ENCODE measurements around the gene RARG.
A peak's percentile ranks its signal among the peaks of the same experiment; 100 is the strongest.
"Not testable (repeated sequence)": the region's sequence is repeated elsewhere in the genome, so short reads cannot be mapped to it uniquely, and the experiment has no call there.

Gene RARG

GRCh38 chr12:53190108-53190729 lies 41.8 kb downstream of the RARG start:
- no peak for DNase-seq

GRCh38 chr12:53187145-53187899 lies 44.7 kb downstream of the RARG start:
- no peak for DNase-seq

GRCh38 chr12:53186745-53187144 lies 45.3 kb downstream of the RARG start:
- DNase-seq, result no peak

GRCh38 chr12:53185582-53186153 lies 46.3 kb downstream of the RARG start:
- DNase-seq, result no peak

- no peak for DNase-seq
Observed at GRCh38 chr12:53184828-53185227, 47.2 kb downstream of the RARG start.

GRCh38 chr12:53182903-53183302 lies 49.1 kb downstream of the RARG start:
- DNase-seq, result no peak

GRCh38 chr12:53181935-53182334 lies 50.1 kb downstream of the RARG start:
- DNase-seq, result no peak

- no peak for DNase-seq
Observed at GRCh38 chr12:53180931-53181645, 50.9 kb downstream of the RARG start.

- peak; percentile 96 for DNase-seq
Observed at GRCh38 chr12:53180220-53180930, 51.6 kb downstream of the RARG start, which contains the start of the genes CSAD and ZNF740. Gene CSAD, minus strand, starts transcription at chr12:53180925. Its CDS starts 7,455 bp downstream, at chr12:53173470. Gene ZNF740, plus strand, starts transcription at chr12:53180722. Its CDS starts 1,262 bp downstream, at chr12:53181984.

GRCh38 chr12:53179687-53180219 lies 52.3 kb downstream of the RARG start:
- no peak for DNase-seq

- DNase-seq, result not testable (repeated sequence)
Observed at GRCh38 chr12:53178803-53179202, 53.2 kb downstream of the RARG start.

- DNase-seq, result not testable (repeated sequence)
Observed at GRCh38 chr12:53177447-53177846, 54.6 kb downstream of the RARG start.

GRCh38 chr12:53176750-53177149 lies 55.3 kb downstream of the RARG start:
- DNase-seq, result no peak

- peak; percentile 70 for DNase-seq
Observed at GRCh38 chr12:53174881-53175491, 57.0 kb downstream of the RARG start.

GRCh38 chr12:53173085-53173715 lies 58.8 kb downstream of the RARG start:
- no peak for DNase-seq

GRCh38 chr12:53172352-53172751 lies 59.7 kb downstream of the RARG start:
- no peak for DNase-seq

GRCh38 chr12:53171725-53172329 lies 60.2 kb downstream of the RARG start:
- no peak for DNase-seq

- no peak for DNase-seq
Observed at GRCh38 chr12:53170876-53171724, 60.9 kb downstream of the RARG start.

GRCh38 chr12:53170215-53170614 lies 61.8 kb downstream of the RARG start:
- no peak for DNase-seq

GRCh38 chr12:53169644-53170043 lies 62.4 kb downstream of the RARG start:
- DNase-seq, result no peak

Measured in NCI-H1417 treated with DMSO at 0.1 percent for 48 hours (cell line).